Brain microvascular endothelial cell (primary cell): ENCODE results near the gene SLC25A47.
"Not testable (repeated sequence)": the region's sequence is repeated elsewhere in the genome, so short reads cannot be mapped to it uniquely, and the experiment has no call there.

ENCODE experiments used
- DNase-seq: peaks from one replicate; pipeline ENCODE4 v3.0.0-alpha.2; 2020
- H3K27ac ChIP-seq: fragments of 250-450 bp; sonication (Bioruptor Pico); 2 replicates; pipeline ENCODE4 v1.5.1; 2020; ENCODE audit warnings: mild to moderate bottlenecking, moderate library complexity
- H3K27me3 ChIP-seq: fragments of 250-450 bp; sonication (Bioruptor Pico); replicated peaks from 2 replicates; pipeline ENCODE4 v1.5.1; 2020; ENCODE audit warnings: mild to moderate bottlenecking
- H3K36me3 ChIP-seq: fragments of 250-450 bp; sonication (Bioruptor Pico); replicated peaks from 2 replicates; pipeline ENCODE4 v1.5.1; 2020; ENCODE audit warnings: mild to moderate bottlenecking
- H3K4me3 ChIP-seq: 2 replicates; pipeline ENCODE4 v1.5.1; 2011; ENCODE audit warnings: low read depth, mild to moderate bottlenecking, control low read depth, low read length, moderate library complexity
- in situ Hi-C: cut with HindIII; loops from 2 replicates; pipeline ENCODE4 v1.10.0; 2017; ENCODE audit warnings: low sequenced_read_pairs, low pct_ligation_motif_present
- TF ChIP-seq, protein P1 (sequence below): IDR thresholded peaks from 2 replicates; pipeline ENCODE4 v1.5.1; 2011; ENCODE audit warnings: low read depth, mild to moderate bottlenecking, moderate library complexity, low read length, control low read depth, inconsistent platforms; ENCODE audit errors: missing control alignments

Gene SLC25A47

DNA sequence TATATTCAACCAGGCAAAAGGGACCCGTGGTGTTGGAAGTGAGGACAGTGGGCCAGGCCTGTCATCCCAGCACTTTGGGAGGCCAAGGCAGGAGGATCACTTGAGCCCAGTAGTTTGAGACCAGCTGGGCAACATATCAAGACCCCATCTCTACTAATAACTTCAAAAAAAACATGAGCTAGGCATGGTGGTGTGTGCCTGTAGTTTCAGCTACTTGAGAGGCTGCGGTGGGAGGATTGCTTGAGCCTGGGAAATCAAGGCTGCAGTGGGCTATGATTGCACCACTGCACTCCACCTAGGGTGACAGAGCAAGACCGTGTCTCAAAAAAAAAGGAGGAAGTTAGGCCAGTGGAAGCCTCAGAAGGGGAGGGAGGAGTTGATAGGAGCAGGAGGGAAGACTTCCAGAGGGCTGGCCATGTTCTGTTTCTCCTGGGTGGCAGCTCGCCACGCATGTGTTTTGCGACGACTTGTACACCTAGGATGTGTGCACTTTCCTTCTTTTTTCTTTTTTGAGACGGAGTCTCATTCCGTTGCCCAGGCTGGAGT is 27.0 kb upstream of the SLC25A47 start:
- TF ChIP-seq, protein P1, sequence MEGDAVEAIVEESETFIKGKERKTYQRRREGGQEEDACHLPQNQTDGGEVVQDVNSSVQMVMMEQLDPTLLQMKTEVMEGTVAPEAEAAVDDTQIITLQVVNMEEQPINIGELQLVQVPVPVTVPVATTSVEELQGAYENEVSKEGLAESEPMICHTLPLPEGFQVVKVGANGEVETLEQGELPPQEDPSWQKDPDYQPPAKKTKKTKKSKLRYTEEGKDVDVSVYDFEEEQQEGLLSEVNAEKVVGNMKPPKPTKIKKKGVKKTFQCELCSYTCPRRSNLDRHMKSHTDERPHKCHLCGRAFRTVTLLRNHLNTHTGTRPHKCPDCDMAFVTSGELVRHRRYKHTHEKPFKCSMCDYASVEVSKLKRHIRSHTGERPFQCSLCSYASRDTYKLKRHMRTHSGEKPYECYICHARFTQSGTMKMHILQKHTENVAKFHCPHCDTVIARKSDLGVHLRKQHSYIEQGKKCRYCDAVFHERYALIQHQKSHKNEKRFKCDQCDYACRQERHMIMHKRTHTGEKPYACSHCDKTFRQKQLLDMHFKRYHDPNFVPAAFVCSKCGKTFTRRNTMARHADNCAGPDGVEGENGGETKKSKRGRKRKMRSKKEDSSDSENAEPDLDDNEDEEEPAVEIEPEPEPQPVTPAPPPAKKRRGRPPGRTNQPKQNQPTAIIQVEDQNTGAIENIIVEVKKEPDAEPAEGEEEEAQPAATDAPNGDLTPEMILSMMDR, result no peak
- no peak for DNase-seq
- Histone ChIP-seq H3K4me3 (no peak overlapping the region), H3K27ac (no peak overlapping the region), H3K36me3 (peaks cover 9% of the 10 kb centered on the region), H3K27me3 (no peaks in the 10 kb centered on the region)
- in situ Hi-C loops, result no loop called here

DNA sequence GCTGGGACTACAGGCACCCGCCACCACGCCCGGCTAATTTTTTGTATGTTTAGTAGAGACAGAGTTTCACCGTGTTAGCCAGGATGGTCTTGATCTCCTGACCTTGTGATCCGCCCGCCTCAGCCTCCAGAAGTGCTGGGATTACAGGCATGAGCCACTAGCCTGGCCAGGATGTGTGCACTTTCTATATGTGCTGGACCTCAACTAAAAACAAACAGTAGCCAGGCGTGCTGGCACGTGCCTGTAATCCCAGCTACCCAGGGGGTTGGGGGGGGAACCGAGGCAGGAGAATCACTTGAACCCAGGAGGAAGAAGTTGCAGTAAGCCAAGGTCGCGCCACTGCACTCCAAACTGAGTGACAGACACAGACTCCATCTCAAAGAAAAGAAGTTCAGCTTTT is 26.4 kb upstream of the SLC25A47 start:
- in situ Hi-C loops, DNase-seq: not testable (repeated sequence)

DNA sequence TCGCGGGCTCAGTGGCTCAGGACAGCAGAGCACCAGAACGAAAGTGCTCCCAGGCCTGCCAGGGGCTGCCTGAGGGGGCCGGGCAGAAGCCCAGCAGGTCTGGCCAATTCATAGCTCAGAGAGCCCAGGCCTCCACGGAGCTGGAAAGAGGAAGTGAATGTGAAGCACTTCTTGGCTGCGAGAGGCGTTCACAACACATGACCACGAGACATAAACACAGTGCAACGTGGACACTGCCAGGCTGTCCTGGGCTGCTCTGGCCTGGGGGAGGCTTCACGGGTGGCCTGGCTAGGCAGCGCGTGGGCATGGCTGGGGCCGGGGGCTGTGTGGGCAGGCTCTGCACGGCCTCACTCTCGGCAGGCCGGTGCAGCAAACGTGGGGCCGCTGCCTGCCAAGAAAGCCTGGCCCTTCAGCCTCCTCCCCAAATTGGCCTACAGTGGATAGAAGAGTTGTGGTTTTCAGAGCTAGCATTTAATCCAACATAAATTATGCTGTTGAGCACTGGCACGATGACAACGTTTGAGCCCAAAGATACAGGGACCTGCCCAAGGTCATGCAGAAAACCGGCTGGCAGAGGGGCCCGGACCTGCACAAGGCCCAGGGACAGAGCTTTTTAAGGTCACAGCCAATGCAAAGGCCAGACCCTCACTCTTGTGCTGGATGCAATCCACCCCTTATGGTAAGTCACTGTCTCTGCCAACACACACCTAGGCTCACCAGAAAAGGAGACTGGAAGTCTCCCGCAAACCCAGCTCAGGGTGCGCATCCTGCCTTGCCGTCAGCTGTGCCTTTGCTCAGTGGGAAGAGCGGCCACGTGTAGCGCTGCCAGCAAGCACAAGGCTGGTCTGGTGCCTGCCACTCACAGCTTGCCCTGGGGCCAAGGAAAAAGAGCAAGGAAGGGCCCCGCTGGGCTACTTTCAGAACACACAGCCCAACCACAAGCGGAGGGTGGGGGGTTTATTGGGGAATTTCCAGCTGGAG is 25.5 kb upstream of the SLC25A47 start:
- TF ChIP-seq, protein P1, result no peak
- Histone ChIP-seq H3K4me3 (no peak overlapping the region), H3K27ac (no peak overlapping the region), H3K36me3 (peaks cover 3% of the 10 kb centered on the region), H3K27me3 (no peaks in the 10 kb centered on the region)
- in situ Hi-C loops, result no loop called here
- peak; percentile 27 for DNase-seq

More for the DNA sequence above, 26.4 kb upstream of the SLC25A47 start:
- H3K4me3 ChIP-seq, H3K36me3 ChIP-seq, H3K27ac ChIP-seq, H3K27me3 ChIP-seq: not testable (repeated sequence)

DNA sequence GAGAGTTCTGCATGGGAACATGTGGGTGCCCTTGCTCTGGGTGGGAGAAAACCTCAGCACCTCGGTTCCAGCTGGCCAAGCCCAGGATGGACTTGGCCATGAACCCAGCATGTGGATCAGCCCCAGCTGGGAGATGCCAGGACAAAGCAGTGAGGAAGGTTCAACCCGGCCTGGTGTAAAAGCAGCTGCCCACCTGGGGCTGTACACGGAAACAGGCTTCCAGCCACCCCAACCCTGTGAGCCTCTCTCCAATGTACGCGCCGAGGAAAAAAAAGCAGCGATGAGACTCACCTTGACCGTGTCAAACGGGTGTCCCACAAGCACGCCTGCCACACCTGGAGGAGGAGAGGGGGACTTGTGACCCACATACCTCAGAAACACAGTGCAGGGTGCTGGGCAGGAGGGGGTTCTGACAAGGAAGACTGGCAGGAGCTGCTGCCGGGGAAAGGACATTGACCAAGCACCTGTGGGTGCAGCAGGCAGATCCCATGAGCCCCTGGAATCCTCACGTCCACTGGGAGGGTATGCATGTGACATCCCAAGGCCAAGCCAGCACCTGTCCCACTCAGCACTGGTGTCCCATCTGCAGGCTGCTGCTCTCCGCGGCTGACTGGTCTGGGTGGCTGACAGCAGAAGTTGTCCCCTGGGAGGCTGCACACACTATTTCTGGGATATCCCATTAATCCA is 24.4 kb upstream of the SLC25A47 start:
- no peaks in the 10 kb centered on the region for H3K36me3 ChIP-seq
- TF ChIP-seq, protein P1, result no peak
- in situ Hi-C loops, result no loop called here
- H3K27me3 ChIP-seq, result no peaks in the 10 kb centered on the region
- DNase-seq, result no peak
- no peak overlapping the region for H3K4me3 ChIP-seq
- no peak overlapping the region for H3K27ac ChIP-seq

DNA sequence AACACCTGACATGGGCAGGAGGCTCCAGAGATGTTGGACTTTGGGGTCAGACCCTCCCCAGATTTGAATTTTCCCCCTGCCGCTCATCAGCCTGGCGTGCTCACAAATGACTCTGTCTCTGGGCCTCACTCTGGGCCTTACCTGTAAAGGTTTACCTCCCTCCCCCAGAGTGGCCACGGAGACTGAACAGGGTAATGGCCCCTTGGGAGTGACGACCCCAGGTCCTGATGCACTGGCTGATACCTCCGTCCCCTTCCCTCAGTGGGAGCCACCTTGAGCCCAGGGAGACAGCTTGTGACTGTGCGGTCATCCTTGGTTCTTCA is 23.9 kb upstream of the SLC25A47 start:
- no peaks in the 10 kb centered on the region for H3K27me3 ChIP-seq
- no peak overlapping the region for H3K4me3 ChIP-seq
- DNase-seq, result no peak
- TF ChIP-seq, protein P1, result no peak
- in situ Hi-C loops, result no loop called here
- H3K27ac ChIP-seq, result no peak overlapping the region
- no peaks in the 10 kb centered on the region for H3K36me3 ChIP-seq

DNA sequence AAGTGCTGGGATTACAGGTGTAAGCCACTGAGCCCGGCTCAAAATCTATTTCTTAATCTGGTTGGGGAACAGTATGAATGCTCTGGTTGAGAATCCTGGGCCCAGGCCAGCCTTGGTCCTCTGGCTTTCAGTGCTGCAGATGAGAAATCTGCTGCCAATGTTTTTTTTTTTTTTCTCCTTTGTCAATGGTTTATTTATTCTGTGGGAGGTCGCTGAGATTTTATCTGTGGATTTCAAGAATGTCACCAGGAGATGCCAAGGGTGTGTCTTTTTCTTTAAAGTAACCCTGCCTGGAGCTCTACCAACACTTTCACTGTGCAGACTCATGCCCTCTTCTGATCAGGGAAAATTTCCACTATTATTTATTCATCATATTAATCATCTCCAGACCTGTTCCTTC is 20.5 kb upstream of the SLC25A47 start:
- TF ChIP-seq, protein P1, result no peak
- no peak overlapping the region for H3K4me3 ChIP-seq
- no peaks in the 10 kb centered on the region for H3K36me3 ChIP-seq
- no peak overlapping the region for H3K27ac ChIP-seq
- no peaks in the 10 kb centered on the region for H3K27me3 ChIP-seq
- no peak for DNase-seq
- in situ Hi-C loops, result no loop called here
